22Rv1 (cell line): ENCODE measurements around the gene AMOTL2.

Experiments
- CTCF ChIP-seq: fragments of 450-650 bp; IDR thresholded peaks from 2 replicates; pipeline ENCODE4 v1.5.1; 2017; ENCODE audit warnings: mild to moderate bottlenecking
- ZFX ChIP-seq: fragments of 450-650 bp; IDR thresholded peaks from 2 replicates; pipeline ENCODE4 v1.6.1; 2017; ENCODE audit warnings: antibody characterized with exemption, borderline replicate concordance

GRCh38 chr3:134355416-134355815 is 18.8 kb downstream of the AMOTL2 start:
- TF ChIP-seq CTCF: no peak
- no peak for TF ChIP-seq ZFX
